Aorta (tissue), 5 donors: Measurements from ENCODE around the gene SENP7. TPM values are rescaled to one million over a fixed set of nuclear protein-coding genes. Genes with fewer than 3 reads are reported as not detected.
"Not testable (repeated sequence)": the region's sequence is repeated elsewhere in the genome, so short reads cannot be mapped to it uniquely, and the experiment has no call there.

Experiments used
- ATAC-seq: fragments of 200-7000 bp; cut with Tn5 transposase; one replicate; pipeline ENCODE4 v1.9.1; 2022; ENCODE audit warnings: moderate library complexity; ENCODE audit not compliant: low FRiP score
- DNase-seq, 2 donors: peaks; one replicate each; pipeline ENCODE4 v3.0.0-alpha.2; 2020
- H3K27ac ChIP-seq, 2 donors: one replicate each; pipeline ENCODE4 v1.5.1; 2013; ENCODE audit warnings: low read length in 2 of 2, mild to moderate bottlenecking in 2 of 2, moderate library complexity in 2 of 2, control low read depth in 1 of 2, inconsistent platforms in 1 of 2, low read depth in 1 of 2
- H3K27me3 ChIP-seq, 2 donors: one replicate each; pipeline ENCODE4 v1.6.1; 2013; ENCODE audit warnings: control low read depth in 1 of 2, low read length in 1 of 2, mild to moderate bottlenecking in 1 of 2, moderate library complexity in 1 of 2; ENCODE audit not compliant: insufficient read depth in 2 of 2, control insufficient read depth in 1 of 2
- H3K36me3 ChIP-seq, 2 donors: one replicate each; pipeline ENCODE4 v1.6.1; 2013; ENCODE audit warnings: control low read depth in 1 of 2, low read length in 1 of 2, mild to moderate bottlenecking in 1 of 2; ENCODE audit not compliant: insufficient read depth in 2 of 2, control insufficient read depth in 1 of 2
- H3K4me1 ChIP-seq, 2 donors: one replicate each; pipeline ENCODE4 v1.6.1; 2013; ENCODE audit warnings: low read length in 2 of 2, control low read depth in 1 of 2, mild to moderate bottlenecking in 1 of 2, moderate library complexity in 1 of 2; ENCODE audit not compliant: insufficient read depth in 2 of 2, control insufficient read depth in 1 of 2
- H3K4me3 ChIP-seq, 2 donors: one replicate each; pipeline ENCODE4 v1.5.1; 2013; ENCODE audit warnings: low read length in 2 of 2, control low read depth in 1 of 2, mild to moderate bottlenecking in 1 of 2
- H3K9me3 ChIP-seq: one replicate; pipeline ENCODE4 v1.6.1; 2013; ENCODE audit warnings: mild to moderate bottlenecking, low read length; ENCODE audit not compliant: control insufficient read depth
- WGBS, 2 donors: extraction: QIAGEN DNeasy Blood & Tissue Kit; methylation state at CpG; one replicate each; pipeline ENCODE4 v1.1.7; 2013; 5-methylcytosine and 5-hydroxymethylcytosine counted together
- intact Hi-C, 2 donors: fragments of 100-400 bp; cut with DNase I; formaldehyde crosslinking; loops; one replicate each; pipeline versions ENCODE4 v1.14.2 to v1.15.0; 2022
- polyA plus RNA-seq, 2 donors: library from polyadenylated mRNA; stranded (reverse); fragments of 200-250 nt; gene quantifications; one replicate each; pipeline ENCODE4 v1.2.3, GENCODE V29; 2013
- total RNA-seq, 2 donors: library from RNA; stranded (reverse); fragmentation: NEBNext Ultra II Directional; extraction: Animal tissue kit (Norgen Biotek cat#: 25700); gene quantifications; one replicate each; pipeline ENCODE4 v1.2.1, GENCODE V29; 2021
- donor health status: healthy with polysubstance abuse.
- donor health status: Bipolar disorder and iron deficiency.
- donor health status: DM: no; HTN: no; CAD: no.
- donor health status: DM: no; HTN: no; CAD: no.
- donor health status: DM: yes; HTN: yes; CAD: no.

SENP7 gene
- total and polyA plus RNA-seq, 4 donors, result 6.9 to 32.4 (median 20.0) TPM

DNA sequence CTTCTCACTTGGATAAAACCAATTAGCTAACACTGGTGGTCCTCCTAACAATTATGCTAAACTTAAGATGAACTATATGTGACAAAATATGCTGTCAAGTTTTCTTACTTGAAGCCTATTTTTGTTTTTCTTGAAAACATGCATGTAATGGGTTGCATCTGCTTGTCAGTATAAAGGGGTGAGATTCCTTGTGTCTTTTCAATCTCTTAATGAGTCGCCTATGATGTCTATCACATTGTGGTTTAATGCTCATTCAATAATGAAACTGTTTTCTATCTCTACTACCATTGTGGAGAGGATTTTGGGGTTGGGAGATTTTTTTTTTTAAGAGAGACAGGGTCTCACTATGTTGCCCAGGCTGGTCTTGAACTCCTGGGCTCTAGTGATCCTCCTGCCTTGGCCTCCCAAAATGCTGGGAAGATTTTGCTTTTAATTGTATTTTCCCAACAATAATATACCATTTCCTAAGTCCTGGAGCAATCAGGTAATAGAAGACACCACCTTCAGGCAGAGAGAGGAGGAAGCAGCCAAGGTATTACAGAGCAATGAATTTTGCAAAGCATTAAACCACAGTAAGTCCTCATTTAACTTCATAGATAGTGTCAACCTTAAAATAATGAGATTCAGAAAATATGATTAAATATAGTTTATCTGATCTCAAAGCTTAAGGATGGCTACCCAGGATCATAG, 31.3 kb upstream of the SENP7 start:
- no peaks in the 10 kb centered on the region for H3K9me3 ChIP-seq
- no peaks in the 10 kb centered on the region for H3K36me3 ChIP-seq
- ATAC-seq (no peak), DNase-seq (no peak)
- H3K27me3 ChIP-seq, result no peaks in the 10 kb centered on the region
- H3K27ac ChIP-seq, result no peak overlapping the region
- H3K4me1 ChIP-seq, result no peaks in the 10 kb centered on the region
- intact Hi-C loops, result no loop called here
- 77 to 79% methylated on average over 1 of the region's 1 CpG for WGBS, 2 donors
- H3K4me3 ChIP-seq, result no peak overlapping the region

DNA sequence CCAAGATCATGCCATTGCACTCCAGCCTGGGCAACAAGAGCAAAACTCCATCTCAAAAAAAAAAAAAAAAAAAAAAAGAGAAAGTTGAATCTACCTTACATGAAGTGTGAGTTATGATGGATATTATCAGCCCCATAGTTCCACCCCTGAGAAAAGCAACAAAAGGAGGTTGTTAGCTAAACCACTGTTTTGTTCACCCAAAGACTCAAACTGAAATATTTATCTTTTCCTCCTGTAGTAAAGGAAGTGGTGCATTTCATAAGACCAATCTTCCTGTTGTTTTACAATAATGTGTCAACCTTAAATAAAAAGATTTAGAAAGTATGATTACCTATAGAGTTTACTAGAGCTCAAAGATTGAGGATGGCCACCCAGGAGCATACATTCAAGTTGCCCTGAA, 29.9 kb upstream of the SENP7 start:
- ATAC-seq (no peak), DNase-seq (no peak)
- Histone ChIP-seq H3K4me1 (no peaks in the 10 kb centered on the region), H3K36me3 (no peaks in the 10 kb centered on the region), H3K9me3 (no peaks in the 10 kb centered on the region), H3K27me3 (no peaks in the 10 kb centered on the region), H3K4me3 (no peak overlapping the region), H3K27ac (no peak overlapping the region)
- intact Hi-C loops, result no loop called here

DNA sequence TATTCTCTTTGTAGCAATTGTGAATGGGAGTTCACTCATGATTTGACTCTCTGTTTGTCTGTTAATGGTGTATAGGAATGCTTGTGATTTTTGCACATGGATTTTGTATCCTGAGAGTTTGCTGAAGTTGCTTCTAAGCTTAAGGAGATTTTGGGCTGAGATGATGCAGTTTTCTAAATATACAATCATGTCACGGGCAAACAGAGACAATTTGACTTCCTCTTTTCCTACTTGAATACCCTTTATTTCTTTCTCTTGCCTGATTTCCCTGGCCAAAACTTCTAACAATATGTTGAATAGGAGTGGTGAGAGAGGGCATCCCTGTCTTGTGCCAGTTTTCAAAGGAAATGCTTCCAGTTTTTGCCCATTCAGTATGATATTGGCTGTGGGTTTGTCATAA, 23.9 kb upstream of the SENP7 start:
- peaks cover 0 to 11% of the 10 kb centered on the region in 2 donors for H3K4me1 ChIP-seq
- ATAC-seq, H3K27ac ChIP-seq, DNase-seq, H3K36me3 ChIP-seq, H3K9me3 ChIP-seq, H3K27me3 ChIP-seq, intact Hi-C loops, H3K4me3 ChIP-seq: not testable (repeated sequence)
- WGBS, 2 donors, result 96 to 98% methylated on average over 1 of the region's 1 CpG

DNA sequence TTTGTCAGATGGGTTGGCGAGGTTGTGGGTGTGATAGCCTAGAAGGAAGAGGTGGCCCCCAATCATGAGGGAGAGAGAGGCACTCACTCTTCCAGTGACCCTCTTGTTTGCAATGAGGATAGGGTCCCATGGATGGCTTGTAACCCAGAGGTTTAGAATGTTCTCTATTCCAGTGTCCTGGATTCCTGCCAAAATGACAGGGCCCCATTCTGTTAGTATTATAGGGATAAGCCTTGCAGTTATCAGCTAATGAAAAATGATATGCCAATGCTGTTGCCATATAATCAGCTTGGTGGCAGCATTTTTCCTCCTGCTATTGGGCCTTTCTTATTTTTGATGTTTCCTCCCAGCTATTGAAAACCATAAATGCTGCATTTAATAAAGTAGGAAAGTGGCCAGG, 23.3 kb upstream of the SENP7 start:
- 97 to 100% methylated on average over 1 of the region's 1 CpG for WGBS, 2 donors
- ATAC-seq, result no peak
- intact Hi-C loops, result no loop called here

DNA sequence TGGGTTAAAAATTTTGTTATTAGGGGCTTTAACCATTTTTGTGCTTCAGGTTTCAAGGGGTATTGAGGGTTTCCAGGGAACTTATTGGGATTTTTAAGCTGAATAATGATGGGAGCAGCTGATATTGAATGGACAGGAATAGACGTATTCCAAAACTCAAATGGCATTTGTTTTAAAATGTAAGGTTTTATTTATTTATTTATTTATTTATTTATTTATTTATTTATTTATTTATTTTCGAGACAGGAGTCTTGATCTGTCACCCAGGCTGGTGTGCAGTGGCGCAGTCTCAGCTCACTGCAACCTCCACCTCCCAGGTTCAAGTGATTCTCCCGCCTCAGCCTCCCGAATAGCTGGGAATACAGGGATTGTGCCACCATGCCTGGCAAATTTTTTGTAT, 22.2 kb upstream of the SENP7 start:
- no peak overlapping the region for H3K4me3 ChIP-seq
- H3K27me3 ChIP-seq, result no peaks in the 10 kb centered on the region
- DNase-seq (no peak), ATAC-seq (no peak)
- intact Hi-C loops, result no loop called here
- no peaks in the 10 kb centered on the region for H3K36me3 ChIP-seq
- H3K4me1 ChIP-seq, result peaks cover 0 to 11% of the 10 kb centered on the region in 2 donors
- no peak overlapping the region for H3K27ac ChIP-seq
- 74 to 87% methylated on average over 5 of the region's 5 CpGs for WGBS, 2 donors
- no peaks in the 10 kb centered on the region for H3K9me3 ChIP-seq

More for the DNA sequence above, 23.3 kb upstream of the SENP7 start:
- no peak for DNase-seq
- Histone ChIP-seq H3K36me3 (no peaks in the 10 kb centered on the region), H3K27me3 (no peaks in the 10 kb centered on the region), H3K4me3 (no peak overlapping the region), H3K9me3 (no peaks in the 10 kb centered on the region), H3K27ac (no peak overlapping the region), H3K4me1 (peaks cover 0 to 11% of the 10 kb centered on the region in 2 donors)

DNA sequence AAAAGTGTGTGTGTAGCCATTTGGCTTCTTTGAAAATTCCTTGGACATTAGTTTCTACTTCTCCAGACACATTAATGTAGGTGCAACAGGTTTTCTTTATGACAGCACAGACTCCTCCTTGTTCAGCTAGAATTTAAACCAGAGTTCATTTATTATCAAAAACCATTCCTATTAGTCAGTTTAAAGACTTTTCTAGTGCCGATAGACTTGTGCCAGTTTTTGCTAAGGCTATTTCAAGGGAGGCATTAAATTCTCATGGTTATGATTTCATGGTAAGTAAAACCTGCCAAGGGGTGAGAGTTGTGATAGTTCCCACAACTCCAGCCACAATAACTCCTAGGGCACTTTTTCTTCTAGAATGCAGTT, 20.6 kb upstream of the SENP7 start:
- Histone ChIP-seq H3K27me3 (no peaks in the 10 kb centered on the region), H3K4me1 (peaks cover 0 to 11% of the 10 kb centered on the region in 2 donors), H3K36me3 (no peaks in the 10 kb centered on the region), H3K4me3 (no peak overlapping the region), H3K27ac (peak overlapping the region in 1 of 2 donors; percentile 86), H3K9me3 (no peaks in the 10 kb centered on the region)
- DNase-seq (no peak), ATAC-seq (no peak)
- intact Hi-C loops, result no loop called here
- WGBS, 2 donors, result 0 to 5% methylated on average over 1 of the region's 1 CpG

DNA sequence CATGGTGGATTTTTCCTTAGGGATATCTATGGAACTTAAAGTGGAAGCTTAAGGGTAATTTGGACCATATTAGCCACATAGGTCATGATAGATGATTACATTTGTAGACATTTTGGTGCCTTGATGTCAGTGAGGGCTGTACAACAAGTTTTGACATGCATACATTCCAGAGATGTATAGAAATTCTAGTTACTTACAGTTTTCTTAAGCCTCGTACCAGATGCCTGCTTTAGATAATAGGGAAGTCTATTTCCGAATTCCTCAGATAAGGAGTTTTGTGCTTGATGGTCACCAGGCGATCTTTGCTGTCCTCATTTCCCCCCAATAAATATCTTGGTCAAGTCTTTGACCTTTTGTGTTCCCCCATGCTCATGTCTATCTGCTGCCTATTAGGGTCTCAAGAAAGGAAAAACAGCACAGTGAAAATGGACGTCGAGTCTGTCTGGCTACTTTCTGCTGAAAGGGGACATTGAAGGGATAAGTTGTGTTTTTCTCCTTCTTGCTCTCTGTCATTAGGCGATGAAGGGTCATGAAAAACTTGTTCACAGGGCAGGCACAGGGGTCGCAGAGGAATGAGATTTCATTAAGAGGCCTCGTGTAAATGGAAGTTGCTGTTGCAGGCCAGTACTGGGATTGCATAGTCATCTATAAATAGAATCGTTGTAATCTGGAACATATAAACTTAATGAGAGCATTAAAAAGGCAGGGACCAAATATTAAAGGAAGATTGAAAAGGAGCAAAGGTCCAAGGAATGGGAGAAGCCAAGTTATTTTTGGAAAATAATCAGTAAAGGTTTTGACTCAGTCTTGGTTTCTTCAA, 20.0 kb upstream of the SENP7 start:
- Histone ChIP-seq H3K27ac (peak overlapping the region; percentile 3 to 28), H3K9me3 (no peaks in the 10 kb centered on the region), H3K36me3 (no peaks in the 10 kb centered on the region), H3K27me3 (no peaks in the 10 kb centered on the region), H3K4me1 (peaks cover 0 to 11% of the 10 kb centered on the region in 2 donors), H3K4me3 (no peak overlapping the region)
- intact Hi-C loops, result no loop called here
- ATAC-seq (no peak), DNase-seq (no peak)
- 27% methylated on average over 9 of the region's 9 CpGs for WGBS, 2 donors

DNA sequence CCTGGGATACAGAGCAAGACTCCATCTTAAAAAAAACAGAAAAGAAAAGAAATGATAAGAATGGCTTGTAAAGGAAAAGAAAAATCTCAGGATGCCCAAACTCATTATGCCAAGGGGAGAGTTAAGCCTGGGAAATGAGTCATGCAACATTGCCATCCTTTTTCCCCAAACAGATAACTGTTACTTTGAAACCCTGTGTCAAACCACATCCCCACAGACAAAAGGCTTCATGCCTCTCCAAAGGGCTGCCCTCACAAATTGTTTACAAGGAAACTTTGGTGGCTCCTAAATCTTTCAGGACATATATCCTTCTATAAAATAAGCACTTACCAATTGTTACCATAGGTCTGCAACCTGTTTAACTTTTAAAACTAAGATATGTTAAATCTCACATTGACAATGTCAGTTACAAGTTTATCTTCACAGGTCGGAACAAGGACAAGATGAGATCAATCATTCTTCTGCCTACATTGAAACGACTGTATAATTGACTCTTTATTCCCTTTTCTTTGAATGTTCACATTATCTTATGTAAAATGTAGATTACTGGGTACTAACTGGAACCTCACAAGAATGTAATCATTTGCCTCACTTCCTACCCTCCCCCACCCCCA, 18.6 kb upstream of the SENP7 start:
- Histone ChIP-seq H3K27me3 (no peaks in the 10 kb centered on the region), H3K27ac (no peak overlapping the region), H3K9me3 (no peaks in the 10 kb centered on the region), H3K4me3 (no peak overlapping the region), H3K36me3 (no peaks in the 10 kb centered on the region), H3K4me1 (peaks cover 0 to 11% of the 10 kb centered on the region in 2 donors)
- intact Hi-C loops, result no loop called here
- ATAC-seq (no peak), DNase-seq (no peak)
- WGBS, 2 donors, result 49 to 66% methylated on average over 2 of the region's 2 CpGs
